HuH-7 (cell line): ENCODE data around the gene MYL12A.
"Not testable (repeated sequence)": the region's sequence is repeated elsewhere in the genome, so short reads cannot be mapped to it uniquely, and the experiment has no call there.

Source experiments
- DNase-seq: peaks from one replicate; pipeline ENCODE4 v3.0.0; 2011; ENCODE audit warnings: low spot score

The MYL12A gene

GRCh38 chr18:3247240-3248061, at the start of gene MYL12A:
TSS of gene MYL12A (plus strand) at chr18:3247801. CDS start at chr18:3253248, 5,447 bp downstream.
- peak; percentile 90 for DNase-seq

- not testable (repeated sequence) for DNase-seq
These were observed 49.2 kb upstream of the MYL12A start for GRCh38 chr18:3198260-3198860.

- DNase-seq = no peak
These were observed 47.5 kb upstream of the MYL12A start for GRCh38 chr18:3199942-3200645.

DNA sequence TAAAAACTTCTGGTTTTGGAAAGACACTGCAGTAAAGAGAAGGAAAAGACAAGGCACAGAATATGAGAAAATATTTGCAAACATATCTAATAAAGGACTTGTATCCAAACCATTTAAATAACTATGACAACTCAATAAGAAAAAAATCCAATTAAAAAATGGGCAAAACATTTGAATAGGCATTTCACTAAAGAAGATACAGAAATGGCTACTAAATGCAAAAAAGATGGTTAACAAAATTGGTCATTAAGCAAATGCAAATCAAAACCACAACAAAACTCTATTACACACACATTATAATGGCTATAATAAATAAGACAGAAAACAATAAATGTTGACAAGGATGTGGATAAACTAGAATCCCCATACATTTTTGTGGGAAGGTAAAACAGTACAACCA, 42.4 kb upstream of the MYL12A start:
- no peak for DNase-seq

DNA sequence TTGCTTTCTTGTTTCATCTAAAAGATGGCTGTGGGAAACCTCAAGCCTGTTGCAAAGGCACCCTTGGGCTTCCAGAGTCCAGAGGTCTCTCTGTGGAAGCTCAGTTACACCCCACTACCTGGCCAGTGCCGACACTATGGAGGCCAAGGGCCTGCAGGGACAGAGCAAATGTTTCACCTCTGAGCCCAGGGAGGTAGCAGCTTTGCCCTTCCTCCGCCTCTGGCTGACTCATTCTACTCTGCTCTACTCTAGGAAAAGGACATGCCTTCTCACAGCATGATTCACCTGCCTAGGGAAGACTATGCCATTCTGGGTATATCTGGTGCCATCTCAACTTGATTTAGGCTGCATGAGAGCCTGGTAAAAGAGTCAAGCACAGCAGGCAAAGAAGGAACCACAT, 40.0 kb upstream of the MYL12A start:
- no peak for DNase-seq

- no peak for DNase-seq
These were observed 37.6 kb upstream of the MYL12A start for GRCh38 chr18:3209859-3210569.

GRCh38 chr18:3211236-3211992, 36.2 kb upstream of the MYL12A start:
- DNase-seq = peak; percentile 49

- DNase-seq = no peak
These were observed 34.9 kb upstream of the MYL12A start for GRCh38 chr18:3212657-3213056.

- no peak for DNase-seq
These were observed 34.1 kb upstream of the MYL12A start for GRCh38 chr18:3213300-3214059.

DNA sequence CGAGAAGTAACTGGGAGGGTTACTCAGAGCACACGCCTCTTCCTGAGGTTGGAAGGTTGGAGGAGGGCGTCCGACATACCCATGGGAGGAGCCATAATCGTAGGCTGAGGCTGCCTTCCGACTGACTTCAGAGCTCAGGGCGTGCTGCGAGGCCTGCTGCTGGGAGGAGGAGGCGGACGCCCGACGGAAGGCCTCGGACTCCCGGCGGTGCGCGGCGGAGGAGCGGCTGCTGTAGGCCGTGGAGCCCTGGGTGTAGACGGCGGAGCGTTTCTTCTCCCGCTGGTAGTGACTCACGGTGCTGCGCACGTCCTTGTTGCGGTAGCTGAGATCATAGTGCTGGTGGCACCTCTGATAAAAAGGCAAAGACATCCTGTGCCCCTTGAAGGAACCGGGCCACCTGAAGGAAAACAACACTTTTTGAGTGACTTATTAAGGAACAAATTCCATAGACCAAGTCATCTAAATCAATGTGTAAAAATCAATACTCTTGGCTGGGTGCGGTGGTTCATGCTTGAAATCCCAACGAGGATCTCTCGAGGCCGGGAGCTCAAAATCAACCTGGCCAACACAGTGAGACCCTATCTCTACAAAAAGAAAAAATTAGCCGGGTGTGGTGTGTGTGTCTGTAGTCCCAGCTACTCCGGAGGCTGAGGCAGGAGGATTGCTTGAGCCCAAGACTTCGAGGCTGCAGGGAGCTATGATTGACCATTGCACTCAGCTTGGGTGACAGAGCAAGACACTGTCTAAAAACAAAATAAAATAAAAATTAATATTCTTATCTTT, 32.6 kb upstream of the MYL12A start:
- DNase-seq = no peak

DNA sequence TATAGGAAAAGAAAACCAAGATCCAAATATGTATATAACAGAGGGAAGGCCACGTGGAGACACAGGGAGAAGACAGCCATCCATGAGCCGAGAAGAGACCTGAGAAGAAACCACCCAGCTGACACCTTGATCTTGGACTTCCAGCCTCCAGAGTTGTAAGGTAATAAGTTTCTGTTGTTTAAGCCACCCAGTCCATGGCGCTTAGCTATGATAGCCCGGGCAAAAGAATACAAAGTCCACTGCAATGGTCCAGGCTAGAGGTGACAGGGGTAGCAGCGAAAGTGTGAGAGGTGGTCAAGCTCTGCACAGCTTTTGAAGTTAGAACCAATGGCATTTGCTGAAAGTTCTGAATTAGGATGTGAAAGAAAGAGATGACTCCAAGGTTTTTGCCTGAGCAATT, 30.6 kb upstream of the MYL12A start:
- DNase-seq = no peak

DNA sequence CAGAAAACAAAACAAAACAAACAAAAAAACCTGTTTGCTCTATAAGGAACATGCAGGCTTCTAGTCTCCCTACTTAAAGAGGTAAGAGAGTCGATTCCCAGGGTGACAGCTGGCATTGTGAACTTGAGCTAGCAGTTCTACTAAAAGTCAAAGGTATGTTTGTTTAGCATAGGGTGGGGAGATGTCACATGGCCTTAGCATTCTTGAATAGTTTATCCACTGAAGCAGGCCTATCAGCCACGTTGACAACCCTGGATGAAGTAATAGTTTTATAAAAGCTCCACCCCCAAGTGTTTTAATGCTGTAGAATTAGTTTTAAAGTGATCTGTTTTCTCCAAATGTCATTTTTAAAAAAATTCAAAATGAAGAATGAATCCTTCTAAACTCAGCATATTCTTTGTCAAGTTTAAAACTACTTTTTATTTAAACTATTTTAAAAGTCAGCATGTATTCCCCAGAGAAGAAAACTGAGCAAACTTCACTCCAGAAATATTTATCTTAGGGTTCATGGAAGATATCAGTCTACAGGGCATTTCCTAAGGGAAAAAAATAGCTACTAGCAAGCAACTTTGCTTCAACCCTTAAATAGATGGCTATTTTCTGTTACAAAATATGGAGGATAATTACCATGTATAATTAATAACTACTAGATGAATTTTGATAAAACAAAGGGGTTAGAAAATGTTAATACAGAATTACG, 29.5 kb upstream of the MYL12A start:
- DNase-seq = peak; percentile 93

- no peak for DNase-seq
These were observed 28.8 kb upstream of the MYL12A start for GRCh38 chr18:3218819-3219218.

DNA sequence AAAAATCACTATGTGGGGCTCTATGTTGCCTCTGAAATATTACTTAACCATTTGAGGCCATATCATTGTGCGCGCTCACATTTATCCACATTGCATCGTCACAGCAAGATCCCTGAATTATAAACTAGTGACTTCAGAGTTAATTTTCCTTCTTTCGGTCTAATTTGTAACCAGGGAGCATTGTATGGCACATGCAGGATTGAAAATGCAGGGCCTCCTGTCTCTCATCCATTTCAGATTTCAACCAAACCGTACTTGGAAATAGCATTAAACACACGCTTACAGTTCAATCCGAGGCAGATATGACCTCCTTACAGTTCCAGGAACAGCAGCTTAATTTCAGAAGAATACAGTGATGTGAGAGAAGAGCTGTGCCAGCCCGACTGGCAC, 28.4 kb upstream of the MYL12A start:
- DNase-seq = no peak

GRCh38 chr18:3219631-3220335, 27.8 kb upstream of the MYL12A start, which contains the start of gene MYOM1:
TSS of gene MYOM1 (minus strand) at chr18:3219968. CDS start at chr18:3215223, 4,745 bp downstream.
- DNase-seq = no peak

- not testable (repeated sequence) for DNase-seq
These were observed 26.7 kb upstream of the MYL12A start for GRCh38 chr18:3220868-3221267.

GRCh38 chr18:3221496-3221895, 26.1 kb upstream of the MYL12A start:
- DNase-seq = no peak

- no peak for DNase-seq
These were observed 24.2 kb upstream of the MYL12A start for GRCh38 chr18:3223356-3223755.

DNA sequence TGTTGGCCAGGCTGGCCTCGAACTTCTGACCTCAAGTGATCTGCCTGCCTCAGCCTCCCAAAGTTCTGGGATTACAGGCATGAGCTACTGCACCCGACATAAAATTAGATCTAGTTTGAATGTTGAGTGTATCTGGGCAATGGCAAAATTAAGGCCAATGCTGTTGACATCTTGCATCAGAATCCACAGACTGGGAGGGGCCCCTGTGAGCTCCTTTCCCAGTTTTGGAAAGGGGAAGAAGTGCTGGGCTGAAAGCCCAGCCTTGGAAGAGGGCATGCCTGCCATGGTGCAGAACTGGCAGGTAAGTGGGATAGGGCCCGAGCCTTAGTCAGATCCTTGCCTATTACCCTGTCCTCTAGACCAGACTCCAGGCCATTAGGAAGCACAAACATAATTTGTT, 23.4 kb upstream of the MYL12A start:
- no peak for DNase-seq
